HEK293 (cell line): ENCODE data around the gene LUC7L2.

Experiments used
- SETDB1 ChIP-seq: IDR thresholded peaks from one replicate; pipeline ENCODE4 v1.6.1; 2017; ENCODE audit warnings: mild to moderate bottlenecking, low read length, moderate library complexity, mixed read lengths; ENCODE audit not compliant: insufficient read length
- TCF7L2 ChIP-seq: IDR thresholded peaks from 2 replicates; pipeline ENCODE4 v1.6.1; 2011; ENCODE audit warnings: low read depth, mild to moderate bottlenecking, inconsistent platforms, low read length, moderate library complexity, borderline replicate concordance
- TRIM28 ChIP-seq: IDR thresholded peaks from 2 replicates; pipeline ENCODE4 v1.6.1; 2011; ENCODE audit warnings: low read length, control low read depth, borderline replicate concordance
- ZNF19 ChIP-seq: fragments of 450-650 bp; formaldehyde crosslinking; IDR thresholded peaks from 2 replicates; pipeline ENCODE4; 2016; ENCODE audit warnings: missing biosample characterization, missing genetic modification characterization, low read depth
- ZNF394 ChIP-seq: fragments of 450-650 bp; formaldehyde crosslinking; IDR thresholded peaks from 2 replicates; pipeline ENCODE4 v1.5.1; 2016; ENCODE audit warnings: missing biosample characterization, missing genetic modification characterization, mild to moderate bottlenecking, moderate library complexity, borderline replicate concordance
- ZNF548 ChIP-seq: fragments of 450-650 bp; formaldehyde crosslinking; IDR thresholded peaks from 2 replicates; pipeline ENCODE4 v1.5.1; 2016; ENCODE audit warnings: missing biosample characterization, missing genetic modification characterization
- ZNF624 ChIP-seq: fragments of 450-650 bp; formaldehyde crosslinking; IDR thresholded peaks from 2 replicates; pipeline ENCODE4 v1.5.1; 2017; ENCODE audit warnings: missing biosample characterization, missing genetic modification characterization
- ZNF830 ChIP-seq: fragments of 450-650 bp; IDR thresholded peaks from 2 replicates; pipeline ENCODE4 v1.5.0; 2018; ENCODE audit warnings: missing biosample characterization, missing genetic modification characterization, low read depth, mild to moderate bottlenecking, moderate library complexity
- TF ChIP-seq, protein P1 (sequence below): fragments of 450-650 bp; formaldehyde crosslinking; IDR thresholded peaks from 2 replicates; pipeline ENCODE4 v1.5.1; 2016; ENCODE audit warnings: missing biosample characterization, missing genetic modification characterization
- TF ChIP-seq, protein P2 (sequence below): fragments of 450-650 bp; formaldehyde crosslinking; IDR thresholded peaks from 2 replicates; pipeline ENCODE4 v1.5.1; 2016; ENCODE audit warnings: missing biosample characterization, missing genetic modification characterization

DNA sequence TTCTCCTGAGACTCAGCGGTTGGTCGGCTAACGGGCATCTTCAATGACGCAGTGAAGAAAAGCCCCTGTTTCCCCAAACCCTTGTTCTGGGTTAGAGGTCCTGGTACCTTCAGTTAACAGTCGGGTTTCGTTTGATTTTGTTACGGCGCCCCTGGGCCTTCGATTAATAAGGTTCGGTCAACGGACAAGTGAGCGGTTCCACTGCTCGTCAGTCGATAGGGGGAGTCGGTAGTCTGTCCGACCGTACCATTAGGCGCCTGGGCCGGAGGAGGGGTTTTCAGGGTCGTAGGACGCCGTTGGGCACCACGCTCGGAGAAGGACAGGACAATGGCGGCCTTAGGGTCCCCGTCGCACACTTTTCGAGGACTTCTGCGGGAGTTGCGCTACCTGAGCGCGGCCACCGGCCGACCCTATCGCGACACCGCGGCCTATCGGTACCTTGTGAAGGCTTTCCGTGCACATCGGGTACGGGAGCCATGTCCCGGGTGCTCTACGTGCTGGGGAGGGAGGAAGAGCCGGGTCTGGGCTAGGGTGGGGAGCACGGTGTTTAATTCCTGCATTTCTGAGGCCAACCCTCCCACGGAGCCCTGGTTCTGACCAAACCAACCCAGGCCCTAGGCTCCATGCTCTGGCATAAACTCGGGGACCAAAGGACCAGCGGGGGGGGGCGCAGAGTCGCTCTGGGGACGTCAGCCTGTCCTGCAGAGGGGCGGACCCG is 18.5 kb upstream of the LUC7L2 start, which contains the start of gene FMC1:
- TF ChIP-seq, protein P1, sequence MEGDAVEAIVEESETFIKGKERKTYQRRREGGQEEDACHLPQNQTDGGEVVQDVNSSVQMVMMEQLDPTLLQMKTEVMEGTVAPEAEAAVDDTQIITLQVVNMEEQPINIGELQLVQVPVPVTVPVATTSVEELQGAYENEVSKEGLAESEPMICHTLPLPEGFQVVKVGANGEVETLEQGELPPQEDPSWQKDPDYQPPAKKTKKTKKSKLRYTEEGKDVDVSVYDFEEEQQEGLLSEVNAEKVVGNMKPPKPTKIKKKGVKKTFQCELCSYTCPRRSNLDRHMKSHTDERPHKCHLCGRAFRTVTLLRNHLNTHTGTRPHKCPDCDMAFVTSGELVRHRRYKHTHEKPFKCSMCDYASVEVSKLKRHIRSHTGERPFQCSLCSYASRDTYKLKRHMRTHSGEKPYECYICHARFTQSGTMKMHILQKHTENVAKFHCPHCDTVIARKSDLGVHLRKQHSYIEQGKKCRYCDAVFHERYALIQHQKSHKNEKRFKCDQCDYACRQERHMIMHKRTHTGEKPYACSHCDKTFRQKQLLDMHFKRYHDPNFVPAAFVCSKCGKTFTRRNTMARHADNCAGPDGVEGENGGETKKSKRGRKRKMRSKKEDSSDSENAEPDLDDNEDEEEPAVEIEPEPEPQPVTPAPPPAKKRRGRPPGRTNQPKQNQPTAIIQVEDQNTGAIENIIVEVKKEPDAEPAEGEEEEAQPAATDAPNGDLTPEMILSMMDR, result peak; percentile 83
- TF ChIP-seq ZNF830, result no peak
- TF ChIP-seq ZNF394 (tag by site-specific recombination), result no peak
- no peak for TF ChIP-seq SETDB1
- no peak for TF ChIP-seq ZNF548
- TF ChIP-seq TCF7L2, result 0 out of 2 replicates have a peak, but pooled peaks have one; percentile 24
- TF ChIP-seq, protein P2, sequence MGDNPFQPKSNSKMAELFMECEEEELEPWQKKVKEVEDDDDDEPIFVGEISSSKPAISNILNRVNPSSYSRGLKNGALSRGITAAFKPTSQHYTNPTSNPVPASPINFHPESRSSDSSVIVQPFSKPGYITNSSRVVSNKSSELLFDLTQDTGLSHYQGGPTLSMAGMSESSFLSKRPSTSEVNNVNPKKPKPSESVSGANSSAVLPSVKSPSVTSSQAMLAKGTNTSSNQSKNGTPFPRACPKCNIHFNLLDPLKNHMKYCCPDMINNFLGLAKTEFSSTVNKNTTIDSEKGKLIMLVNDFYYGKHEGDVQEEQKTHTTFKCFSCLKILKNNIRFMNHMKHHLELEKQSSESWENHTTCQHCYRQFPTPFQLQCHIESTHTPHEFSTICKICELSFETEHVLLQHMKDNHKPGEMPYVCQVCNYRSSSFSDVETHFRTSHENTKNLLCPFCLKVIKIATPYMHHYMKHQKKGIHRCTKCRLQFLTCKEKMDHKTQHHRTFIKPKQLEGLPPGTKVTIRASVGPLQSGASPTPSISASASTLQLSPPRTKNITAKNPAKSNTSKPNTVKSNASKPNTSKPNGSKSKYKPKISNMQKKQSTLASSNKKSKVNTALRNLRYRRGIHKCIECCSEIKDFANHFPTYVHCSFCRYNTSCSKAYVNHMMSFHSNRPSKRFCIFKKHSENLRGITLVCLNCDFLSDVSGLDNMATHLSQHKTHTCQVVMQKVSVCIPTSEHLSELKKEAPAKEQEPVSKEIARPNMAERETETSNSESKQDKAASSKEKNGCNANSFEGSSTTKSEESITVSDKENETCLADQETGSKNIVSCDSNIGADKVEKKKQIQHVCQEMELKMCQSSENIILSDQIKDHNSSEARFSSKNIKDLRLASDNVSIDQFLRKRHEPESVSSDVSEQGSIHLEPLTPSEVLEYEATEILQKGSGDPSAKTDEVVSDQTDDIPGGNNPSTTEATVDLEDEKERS, result no peak
- TF ChIP-seq TRIM28, result no peak
- TF ChIP-seq ZNF624 (tag by site-specific recombination), result no peak
- TF ChIP-seq ZNF19, result no peak
